Tibial nerve (tissue), 4 donors: ENCODE measurements around the gene PKD2. TPM values are rescaled to one million over a fixed set of nuclear protein-coding genes. Genes with fewer than 3 reads are reported as not detected.

Experiments used
- DNase-seq, 2 donors: peaks; one replicate each; pipeline ENCODE4 v3.0.0-alpha.2; 2019; ENCODE audit warnings: low spot score in 2 of 2
- H3K27ac ChIP-seq, 4 donors: fragments of 200-600 bp; sonication (generic) in 3 of 4; one replicate each; pipeline ENCODE4 v1.5.1; 2017 to 2019; ENCODE audit warnings: mild to moderate bottlenecking in 1 of 4
- H3K27me3 ChIP-seq, 2 donors: fragments of 200-600 bp; sonication (generic) in 1 of 2; one replicate each; pipeline versions ENCODE4 v1.5.1 to v1.6.0; 2017 to 2019
- H3K36me3 ChIP-seq, 3 donors: fragments of 200-600 bp; sonication (generic); one replicate each; pipeline ENCODE4 v1.5.1; 2018 to 2019
- H3K4me1 ChIP-seq, 4 donors: fragments of 200-600 bp; sonication (generic) in 3 of 4; one replicate each; pipeline ENCODE4 v1.5.1; 2017 to 2019
- H3K4me3 ChIP-seq, 4 donors: fragments of 200-600 bp; sonication (generic) in 3 of 4; one replicate each; pipeline ENCODE4 v1.5.1; 2017 to 2019; ENCODE audit warnings: mild to moderate bottlenecking in 1 of 4, moderate library complexity in 1 of 4
- H3K9me3 ChIP-seq, 4 donors: fragments of 200-600 bp; sonication (generic) in 3 of 4; one replicate each; pipeline ENCODE4 v1.5.1; 2017 to 2019
- CTCF ChIP-seq, 5 experiments: fragments of 200-600 bp in 3 of 5; fragments of 450-650 bp in 2 of 5; sonication (generic) in 3 of 5; IDR thresholded peaks; one replicate each; pipeline ENCODE4 v1.5.1; 2016 to 2019; ENCODE audit warnings: antibody characterized with exemption in 5 of 5, mild to moderate bottlenecking in 3 of 5, moderate library complexity in 2 of 5
- EP300 ChIP-seq, 2 donors: sonication (generic); formaldehyde crosslinking; IDR thresholded peaks; one replicate each; pipeline ENCODE4 v1.6.1; 2017; ENCODE audit warnings: antibody characterized with exemption in 2 of 2, mild to moderate bottlenecking in 1 of 2
- POLR2A ChIP-seq, 2 donors: fragments of 450-650 bp; IDR thresholded peaks; one replicate each; pipeline ENCODE4 v1.6.1; 2017; ENCODE audit warnings: antibody characterized with exemption in 2 of 2, mild to moderate bottlenecking in 2 of 2, moderate library complexity in 2 of 2
- WGBS, 2 donors: methylation state at CpG; one replicate each; pipeline ENCODE4 v1.1.5; 2018; 5-methylcytosine and 5-hydroxymethylcytosine counted together
- total RNA-seq, 4 donors: library from RNA; depleted of rRNA; stranded (reverse); fragments of >200 nt; gene quantifications; one replicate each; pipeline ENCODE4 v1.1.0, GENCODE V29; 2016

The PKD2 gene
- total RNA-seq, 4 donors from 2014 or later, result 92.7 to 117 (median 94.7) TPM

GRCh38 chr4:88041626-88042025 is 34.2 kb downstream of the PKD2 start:
- Histone ChIP-seq H3K36me3 (peaks cover 0 to 96% (median 12%) of the 10 kb centered on the region in 3 donors), H3K27ac (no peak overlapping the region)
- 84 to 89% methylated on average over 2 of the region's 2 CpGs for WGBS, 2 donors

GRCh38 chr4:88043001-88043400 is 35.6 kb downstream of the PKD2 start:
- no peaks in the 10 kb centered on the region for H3K9me3 ChIP-seq
- H3K4me1 ChIP-seq, result no peaks in the 10 kb centered on the region
- TF ChIP-seq CTCF (IDR thresholded peaks at IDR 0.05) (no peak), POLR2A (IDR thresholded peaks at IDR 0.05) (no peak), EP300 (IDR thresholded peaks at IDR 0.05) (no peak)
- peak overlapping the region in 1 of 4 donors; percentile 36 for H3K27ac ChIP-seq
- peaks cover 0 to 96% (median 12%) of the 10 kb centered on the region in 3 donors for H3K36me3 ChIP-seq
- H3K27me3 ChIP-seq, result no peaks in the 10 kb centered on the region
- no peak for DNase-seq
- no peak overlapping the region for H3K4me3 ChIP-seq
- 64 to 76% methylated on average over 1 of the region's 1 CpG for WGBS, 2 donors

More at GRCh38 chr4:88041626-88042025, 34.2 kb downstream of the PKD2 start:
- no peak overlapping the region for H3K4me3 ChIP-seq
- H3K9me3 ChIP-seq, result no peaks in the 10 kb centered on the region
- no peak for TF ChIP-seq CTCF (IDR thresholded peaks at IDR 0.05)
- H3K4me1 ChIP-seq, result no peaks in the 10 kb centered on the region
- no peaks in the 10 kb centered on the region for H3K27me3 ChIP-seq
- DNase-seq, result no peak

- 87% methylated on average over 8 of the region's 8 CpGs for WGBS, 2 donors
- Histone ChIP-seq H3K27ac (no peak overlapping the region), H3K27me3 (no peaks in the 10 kb centered on the region), H3K36me3 (peaks cover 0 to 96% (median 12%) of the 10 kb centered on the region in 3 donors), H3K4me1 (no peaks in the 10 kb centered on the region), H3K9me3 (no peaks in the 10 kb centered on the region), H3K4me3 (no peak overlapping the region)
- TF ChIP-seq CTCF (IDR thresholded peaks at IDR 0.05) (no peak), POLR2A (IDR thresholded peaks at IDR 0.05) (no peak), EP300 (IDR thresholded peaks at IDR 0.05) (no peak)
- no peak for DNase-seq
These were observed 36.3 kb downstream of the PKD2 start for GRCh38 chr4:88043586-88044340.

- peak overlapping the region in 1 of 4 donors; percentile 25 for H3K27ac ChIP-seq
- no peak overlapping the region for H3K4me3 ChIP-seq
- no peaks in the 10 kb centered on the region for H3K9me3 ChIP-seq
- H3K36me3 ChIP-seq, result peaks cover 0 to 86% (median 12%) of the 10 kb centered on the region in 3 donors
- no peaks in the 10 kb centered on the region for H3K27me3 ChIP-seq
- TF ChIP-seq CTCF (IDR thresholded peaks at IDR 0.05), result no peak
- TF ChIP-seq POLR2A (IDR thresholded peaks at IDR 0.05), result no peak
- no peak for TF ChIP-seq EP300 (IDR thresholded peaks at IDR 0.05)
- no peak for DNase-seq
- H3K4me1 ChIP-seq, result peaks cover 0 to 3% (median 0%) of the 10 kb centered on the region in 4 donors
These were observed 37.6 kb downstream of the PKD2 start for GRCh38 chr4:88045021-88045420.

- Histone ChIP-seq H3K36me3 (peaks cover 0 to 72% (median 2%) of the 10 kb centered on the region in 3 donors), H3K4me1 (peaks cover 0 to under 1% (median 0%) of the 10 kb centered on the region in 4 donors), H3K4me3 (no peak overlapping the region), H3K27ac (peak overlapping the region in 1 of 4 donors; percentile 37), H3K9me3 (no peaks in the 10 kb centered on the region), H3K27me3 (no peaks in the 10 kb centered on the region)
- no peak for TF ChIP-seq CTCF (IDR thresholded peaks at IDR 0.05)
- no peak for TF ChIP-seq POLR2A (IDR thresholded peaks at IDR 0.05)
- no peak for TF ChIP-seq EP300 (IDR thresholded peaks at IDR 0.05)
- WGBS, 2 donors, result 72% methylated on average over 4 of the region's 4 CpGs
- DNase-seq, result no peak
These were observed 46.8 kb downstream of the PKD2 start for GRCh38 chr4:88054229-88054628.
